Spinal cord (tissue), 10 donors: Measurements from ENCODE around the gene DNMBP. TPM values are rescaled to one million over a fixed set of nuclear protein-coding genes. Genes with fewer than 3 reads are reported as not detected.

Experiments
- DNase-seq, 6 donors: peaks; one replicate each; pipeline versions ENCODE4 v3.0.0 to v3.0.0-alpha.2; 2013 to 2015; ENCODE audit warnings: low spot score in 6 of 6, low read depth in 4 of 6
- H3K27ac ChIP-seq: one replicate; pipeline ENCODE4 v1.5.1; 2013; ENCODE audit warnings: low read depth, low read length, control low read depth
- H3K27me3 ChIP-seq: one replicate; pipeline ENCODE4 v1.6.1; 2013; ENCODE audit warnings: low read length; ENCODE audit not compliant: control insufficient read depth, insufficient read depth
- H3K36me3 ChIP-seq: one replicate; pipeline ENCODE4 v1.6.1; 2013; ENCODE audit warnings: low read length; ENCODE audit not compliant: control insufficient read depth, insufficient read depth
- H3K4me1 ChIP-seq: one replicate; pipeline ENCODE4 v1.6.1; 2013; ENCODE audit warnings: low read length; ENCODE audit not compliant: control insufficient read depth, insufficient read depth
- H3K4me3 ChIP-seq: one replicate; pipeline ENCODE4 v1.5.1; 2013; ENCODE audit warnings: low read depth, low read length, control low read depth
- H3K9me3 ChIP-seq: one replicate; pipeline ENCODE4 v1.6.1; 2013; ENCODE audit warnings: low read length; ENCODE audit not compliant: control insufficient read depth, insufficient read depth
- WGBS: methylation state at CpG from one replicate; pipeline ENCODE4 v1.1.5; 2013; ENCODE audit warnings: missing lambda C conversion rate; ENCODE audit not compliant: insufficient coverage; 5-methylcytosine and 5-hydroxymethylcytosine counted together
- polyA plus RNA-seq, 2 donors: library from polyadenylated mRNA; unstranded; fragments of 120-200 nt; gene quantifications; one replicate each; pipeline ENCODE4 v1.2.1, GENCODE V29; 2013; ENCODE audit not compliant: insufficient read length in 2 of 2
- total RNA-seq, 2 donors: library from RNA; depleted of rRNA in 1 of 2; stranded (reverse); fragments of 120-200 nt in 1 of 2; fragments of >200 nt in 1 of 2; gene quantifications; one replicate each; pipeline versions ENCODE4 v1.2.3 to v1.2.4, GENCODE V29; 2013 to 2014
- donor health status: healthy.

Gene DNMBP
- total and polyA plus RNA-seq, 4 donors, result 10.8 to 18.0 (median 13.0) TPM

GRCh38 chr10:99834410-99834809 lies 175.3 kb downstream of the DNMBP start:
- DNase-seq, result no peak
- 81% methylated on average over 2 of the region's 4 CpGs for WGBS
- H3K4me3 ChIP-seq, result no peak overlapping the region
- H3K27me3 ChIP-seq, result no peaks in the 10 kb centered on the region
- no peaks in the 10 kb centered on the region for H3K4me1 ChIP-seq
- no peaks in the 10 kb centered on the region for H3K9me3 ChIP-seq
- H3K27ac ChIP-seq, result no peak overlapping the region
- no peaks in the 10 kb centered on the region for H3K36me3 ChIP-seq

GRCh38 chr10:99832439-99832838 lies 177.3 kb downstream of the DNMBP start:
- no peak for DNase-seq
- Histone ChIP-seq H3K4me1 (no peaks in the 10 kb centered on the region), H3K36me3 (no peaks in the 10 kb centered on the region), H3K27me3 (no peaks in the 10 kb centered on the region), H3K9me3 (no peaks in the 10 kb centered on the region), H3K27ac (no peak overlapping the region), H3K4me3 (no peak overlapping the region)
- WGBS, result 91% methylated on average over 1 of the region's 2 CpGs

- Histone ChIP-seq H3K4me3 (no peak overlapping the region), H3K9me3 (no peaks in the 10 kb centered on the region), H3K4me1 (no peaks in the 10 kb centered on the region), H3K27me3 (no peaks in the 10 kb centered on the region), H3K27ac (no peak overlapping the region), H3K36me3 (no peaks in the 10 kb centered on the region)
- no peak for DNase-seq
- no CpG with 5 or more reads among the region's 2 CpGs for WGBS
These were observed 181.3 kb downstream of the DNMBP start for GRCh38 chr10:99828464-99828863.

- WGBS, result 90% methylated on average over 2 of the region's 3 CpGs
- DNase-seq, result no peak
- H3K9me3 ChIP-seq, result no peaks in the 10 kb centered on the region
- H3K36me3 ChIP-seq, result no peaks in the 10 kb centered on the region
- no peaks in the 10 kb centered on the region for H3K4me1 ChIP-seq
- no peaks in the 10 kb centered on the region for H3K27me3 ChIP-seq
- H3K4me3 ChIP-seq, result no peak overlapping the region
- no peak overlapping the region for H3K27ac ChIP-seq
These were observed 181.8 kb downstream of the DNMBP start for GRCh38 chr10:99827936-99828335.

Other genes starting within 250 kb of the DNMBP start
- under 1 TPM; 0.50 to 0.66 TPM for gene ABCC2, start 227.3 kb downstream of the DNMBP start, total RNA-seq
- gene ABCC2, start 227.3 kb downstream of the DNMBP start, polyA plus RNA-seq, result under 1 TPM; 0.44 to 0.68 TPM
- gene CPN1, start 71.9 kb upstream of the DNMBP start, total RNA-seq, result under 1 TPM; 0.11 to 0.69 TPM
- gene CPN1, start 71.9 kb upstream of the DNMBP start, polyA plus RNA-seq, result under 1 TPM; 0.24 to 0.25 TPM
- 10 to 100 TPM; 20.9 to 24.8 TPM for gene ERLIN1, start 176.1 kb upstream of the DNMBP start, total RNA-seq
- 10 to 100 TPM; 20.7 to 21.6 TPM for gene ERLIN1, start 176.1 kb upstream of the DNMBP start, polyA plus RNA-seq
- 10 to 100 TPM; 26.2 to 29.5 TPM for gene CHUK, start 219.6 kb upstream of the DNMBP start, total RNA-seq
- gene CHUK, start 219.6 kb upstream of the DNMBP start, polyA plus RNA-seq, result 10 to 100 TPM; 18.3 to 23.6 TPM